ENCODE data around the gene ESPNL. TPM values are rescaled to one million over a fixed set of nuclear protein-coding genes. Genes with fewer than 3 reads are reported as not detected.

ESPNL gene
- total RNA-seq, 2 donors from 2014 or later: 0.15 to 0.86 TPM

GRCh38 chr2:238168196-238169047 is 68.3 kb downstream of the ESPNL start:
- peaks cover 17% of the 10 kb centered on the region for H3K27me3 Mint-ChIP-seq (ENCODE audit: insufficient read depth)
- no peak overlapping the region for H3K4me3 Mint-ChIP-seq
- H3K27me3 ChIP-seq (ENCODE audit: control insufficient read depth, insufficient read depth, low read length, poor library complexity, severe bottlenecking): peaks cover 24% of the 10 kb centered on the region
- 95 to 96% methylated on average over 4 to 13 of the region's 13 CpGs for WGBS, 2 experiments (ENCODE audit: insufficient coverage in 1 of 2, insufficient read length in 1 of 2)
- H3K27ac ChIP-seq (ENCODE audit: low read depth, low read length): no peak overlapping the region
- peaks cover 30% of the 10 kb centered on the region for H3K36me3 Mint-ChIP-seq (ENCODE audit: low read depth)
- peaks cover 46% of the 10 kb centered on the region for H3K36me3 ChIP-seq (ENCODE audit: control insufficient read depth, insufficient read depth, low read length)
- no peaks in the 10 kb centered on the region for H3K9me3 Mint-ChIP-seq
- no peak overlapping the region for H3K9ac ChIP-seq (ENCODE audit: extremely low read depth, low read length, poor library complexity, severe bottlenecking)
- no peaks in the 10 kb centered on the region for H3K4me1 Mint-ChIP-seq
- no peaks in the 10 kb centered on the region for H3K4me1 ChIP-seq (ENCODE audit: control insufficient read depth, insufficient read depth, low read length)
- no peak for TF ChIP-seq CTCF (conservative IDR thresholded peaks at IDR 0.05)
- no peak overlapping the region for H3K27ac Mint-ChIP-seq
- no peak for DNase-seq
- H3K9me3 ChIP-seq (ENCODE audit: control insufficient read depth, low read length): no peaks in the 10 kb centered on the region
- no peak overlapping the region for H3K4me3 ChIP-seq (ENCODE audit: low read length)

- Histone ChIP-seq H3K4me3 (ENCODE audit: low read length) (no peak overlapping the region), H3K36me3 (ENCODE audit: control insufficient read depth, insufficient read depth, low read length) (peaks cover 54% of the 10 kb centered on the region), H3K9me3 (ENCODE audit: control insufficient read depth, low read length) (no peaks in the 10 kb centered on the region), H3K9ac (ENCODE audit: extremely low read depth, low read length, poor library complexity, severe bottlenecking) (no peak overlapping the region), H3K27ac (ENCODE audit: low read depth, low read length) (no peak overlapping the region), H3K4me1 (ENCODE audit: control insufficient read depth, insufficient read depth, low read length) (no peaks in the 10 kb centered on the region), H3K27me3 (ENCODE audit: control insufficient read depth, insufficient read depth, low read length, poor library complexity, severe bottlenecking) (peaks cover 17% of the 10 kb centered on the region)
- no peaks in the 10 kb centered on the region for H3K4me1 Mint-ChIP-seq
- H3K36me3 Mint-ChIP-seq (ENCODE audit: low read depth): peaks cover 34% of the 10 kb centered on the region
- no peak for DNase-seq
- TF ChIP-seq CTCF (conservative IDR thresholded peaks at IDR 0.05): no peak
- WGBS, 2 experiments (ENCODE audit: insufficient coverage in 1 of 2, insufficient read length in 1 of 2): 92 to 100% methylated on average over 4 to 6 of the region's 6 CpGs
- no peaks in the 10 kb centered on the region for H3K9me3 Mint-ChIP-seq
- H3K27ac Mint-ChIP-seq: no peak overlapping the region
- H3K27me3 Mint-ChIP-seq (ENCODE audit: insufficient read depth): peaks cover 16% of the 10 kb centered on the region
- H3K4me3 Mint-ChIP-seq: no peak overlapping the region
Measured at GRCh38 chr2:238169048-238169707, 69.0 kb downstream of the ESPNL start.

- no peaks in the 10 kb centered on the region for H3K4me1 ChIP-seq (ENCODE audit: control insufficient read depth, insufficient read depth, low read length)
- H3K9me3 ChIP-seq (ENCODE audit: control insufficient read depth, low read length): no peaks in the 10 kb centered on the region
- H3K4me1 Mint-ChIP-seq: no peaks in the 10 kb centered on the region
- no peak for DNase-seq
- H3K36me3 Mint-ChIP-seq (ENCODE audit: low read depth): peaks cover 34% of the 10 kb centered on the region
- H3K9ac ChIP-seq (ENCODE audit: extremely low read depth, low read length, poor library complexity, severe bottlenecking): no peak overlapping the region
- no peaks in the 10 kb centered on the region for H3K9me3 Mint-ChIP-seq
- H3K27me3 Mint-ChIP-seq (ENCODE audit: insufficient read depth): peaks cover 10% of the 10 kb centered on the region
- no peak overlapping the region for H3K4me3 Mint-ChIP-seq
- H3K27me3 ChIP-seq (ENCODE audit: control insufficient read depth, insufficient read depth, low read length, poor library complexity, severe bottlenecking): peaks cover 11% of the 10 kb centered on the region
- H3K36me3 ChIP-seq (ENCODE audit: control insufficient read depth, insufficient read depth, low read length): peaks cover 60% of the 10 kb centered on the region
- no peak for TF ChIP-seq CTCF (conservative IDR thresholded peaks at IDR 0.05)
- no peak overlapping the region for H3K4me3 ChIP-seq (ENCODE audit: low read length)
- no peak overlapping the region for H3K27ac Mint-ChIP-seq
- no peak overlapping the region for H3K27ac ChIP-seq (ENCODE audit: low read depth, low read length)
- WGBS, 2 experiments (ENCODE audit: insufficient coverage in 1 of 2, insufficient read length in 1 of 2): 86 to 97% methylated on average over 3 to 5 of the region's 5 CpGs
Measured at GRCh38 chr2:238169708-238170251, 69.6 kb downstream of the ESPNL start.

Data from endodermal cell (in vitro differentiated cells).